GM21576 (cell line): ENCODE results near the gene MTMR3.

Experiments
- ATAC-seq: cut with Tn5 transposase; IDR thresholded peaks from one replicate; pipeline ENCODE4 v1.9.1; 2021; ENCODE audit warnings: mild to moderate bottlenecking, moderate library complexity; ENCODE audit not compliant: unreplicated experiment

MTMR3 gene

GRCh38 chr22:29914165-29914564 lies 31.2 kb downstream of the MTMR3 start:
- ATAC-seq, result no peak

DNA sequence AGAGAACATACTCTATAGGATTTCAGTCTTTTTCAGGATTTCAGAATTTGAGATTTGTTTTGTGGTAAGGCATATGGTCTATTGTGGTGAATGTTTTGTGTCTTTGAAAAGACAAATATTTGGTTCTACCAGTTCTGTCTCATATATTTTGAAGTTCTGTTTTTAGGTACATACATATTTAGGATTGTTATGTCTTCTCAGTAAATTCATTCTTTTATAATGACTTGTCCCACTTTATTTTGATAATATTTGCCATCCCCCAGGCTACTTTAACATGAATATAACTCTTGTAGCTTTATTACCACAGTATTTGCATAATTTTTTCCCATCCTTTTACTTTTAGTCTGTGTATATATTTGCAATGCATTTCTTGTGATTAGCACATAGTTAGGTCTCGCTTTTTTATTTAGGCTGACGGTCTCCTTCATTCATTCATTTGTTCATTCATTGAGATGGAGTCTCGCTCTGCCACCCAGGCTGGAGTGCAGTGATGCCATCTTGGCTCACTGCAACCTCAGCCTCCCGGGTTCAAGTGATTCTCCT lies 32.1 kb downstream of the MTMR3 start:
- no peak for ATAC-seq

GRCh38 chr22:29916007-29916544 lies 33.1 kb downstream of the MTMR3 start:
- ATAC-seq, result no peak

DNA sequence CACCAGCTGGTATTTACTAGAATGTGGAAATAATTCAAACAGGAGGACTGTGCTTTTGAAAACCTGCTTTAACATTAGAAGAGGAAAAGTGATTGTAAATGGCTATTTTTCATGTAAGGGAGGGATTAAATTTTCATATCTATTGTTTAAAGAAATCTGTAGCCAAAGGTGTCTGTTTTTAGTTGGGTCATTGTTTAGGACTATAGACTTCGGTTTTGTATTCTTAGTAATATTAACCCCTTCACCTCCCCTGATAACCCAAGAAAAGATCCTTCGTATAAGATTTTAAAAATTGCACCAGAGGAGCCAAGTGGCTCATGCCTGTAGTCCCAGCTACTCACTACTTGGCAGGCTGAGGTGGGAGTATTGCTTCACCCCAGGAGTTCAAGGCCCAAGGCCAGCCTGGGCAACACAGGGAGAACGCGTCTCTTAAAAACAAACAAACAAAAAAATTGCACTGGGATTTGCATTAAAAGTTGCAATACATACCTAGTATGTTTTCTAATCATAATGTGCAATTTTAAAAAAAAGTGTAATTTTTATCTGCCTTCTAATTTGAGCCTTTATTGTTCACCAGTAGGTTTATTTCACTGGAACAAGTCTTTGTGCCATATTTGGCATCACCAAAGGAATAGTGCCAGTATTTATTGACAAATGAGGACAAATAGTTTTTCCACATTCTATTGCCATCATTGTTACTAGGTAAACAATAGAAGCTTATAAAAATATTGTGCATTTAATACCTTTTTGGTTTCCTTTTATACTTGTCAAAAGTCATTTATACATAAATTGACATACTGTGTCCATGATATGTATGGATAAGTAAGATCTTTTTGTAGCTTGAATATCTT lies 34.3 kb downstream of the MTMR3 start:
- no peak for ATAC-seq

DNA sequence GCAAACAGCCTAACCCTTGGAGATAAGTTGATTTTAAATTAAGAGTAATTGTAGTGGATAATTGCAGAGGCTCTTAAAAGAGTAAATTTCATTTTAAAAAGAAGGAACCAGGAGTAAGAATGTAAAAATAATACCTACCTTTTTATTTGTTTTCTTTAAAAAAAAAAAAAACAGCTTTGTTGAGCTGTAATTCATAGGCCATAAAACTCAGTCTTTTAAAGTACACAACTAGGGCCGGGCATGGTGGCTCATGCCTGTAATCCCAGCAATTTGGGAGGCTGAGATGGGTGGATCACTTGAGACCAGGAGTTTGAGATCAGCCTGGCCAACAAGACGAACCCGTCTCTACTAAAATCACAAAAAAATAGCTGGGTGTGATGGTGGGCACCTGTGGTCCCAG lies 42.4 kb downstream of the MTMR3 start:
- ATAC-seq, result no peak

- ATAC-seq, result no peak
Measured at GRCh38 chr22:29926057-29926456, 43.1 kb downstream of the MTMR3 start.

DNA sequence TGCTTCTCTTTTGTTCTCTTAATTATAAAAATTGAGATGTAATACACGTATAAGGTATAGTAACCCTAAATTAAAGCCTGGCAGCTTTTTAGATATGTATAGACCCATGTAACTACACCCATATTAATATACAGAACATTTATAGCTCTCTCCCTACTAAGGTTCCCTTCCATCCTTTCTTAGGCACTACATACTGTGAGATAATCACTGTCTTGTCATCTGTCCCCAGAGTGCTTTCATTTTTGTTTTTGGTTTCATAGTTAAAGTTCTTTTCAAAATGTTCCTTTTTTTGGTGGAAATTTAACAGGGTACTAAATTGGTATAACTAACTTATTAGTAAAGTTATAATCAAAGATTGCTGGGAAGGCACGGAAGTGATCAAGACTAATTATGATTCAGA lies 49.2 kb downstream of the MTMR3 start:
- ATAC-seq, result no peak

GRCh38 chr22:29933619-29934018 lies 50.6 kb downstream of the MTMR3 start:
- no peak for ATAC-seq

DNA sequence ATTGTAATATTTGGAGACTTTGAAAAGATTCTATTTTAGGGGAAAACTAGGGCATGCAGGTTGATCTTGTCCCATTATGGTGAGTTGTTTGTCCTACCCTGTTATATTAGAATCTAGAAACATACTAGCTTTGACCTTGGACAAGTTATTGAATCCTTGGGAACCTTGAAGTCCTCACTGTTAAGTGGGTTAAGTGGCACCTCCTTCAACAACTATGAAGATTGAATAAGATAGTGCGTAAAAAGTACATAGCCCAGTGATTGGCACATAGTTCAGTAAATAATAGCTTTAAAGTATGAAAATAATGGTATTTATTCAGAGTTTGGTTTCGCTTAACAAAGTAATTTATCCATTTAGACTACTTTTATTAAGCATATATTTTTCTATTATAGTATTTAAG lies 51.6 kb downstream of the MTMR3 start:
- no peak for ATAC-seq

GRCh38 chr22:29936186-29936585 lies 53.2 kb downstream of the MTMR3 start:
- ATAC-seq, result no peak

- ATAC-seq, result no peak
Measured at GRCh38 chr22:29937940-29938693, 55.1 kb downstream of the MTMR3 start.

GRCh38 chr22:29940526-29940925 lies 57.6 kb downstream of the MTMR3 start:
- ATAC-seq, result no peak

- no peak for ATAC-seq
Measured at GRCh38 chr22:29944339-29944738, 61.4 kb downstream of the MTMR3 start.

GRCh38 chr22:29945435-29945834 lies 62.5 kb downstream of the MTMR3 start:
- ATAC-seq, result no peak

- no peak for ATAC-seq
Measured at GRCh38 chr22:29946220-29946619, 63.2 kb downstream of the MTMR3 start.

GRCh38 chr22:29947410-29948384 lies 64.7 kb downstream of the MTMR3 start:
- ATAC-seq, result no peak

DNA sequence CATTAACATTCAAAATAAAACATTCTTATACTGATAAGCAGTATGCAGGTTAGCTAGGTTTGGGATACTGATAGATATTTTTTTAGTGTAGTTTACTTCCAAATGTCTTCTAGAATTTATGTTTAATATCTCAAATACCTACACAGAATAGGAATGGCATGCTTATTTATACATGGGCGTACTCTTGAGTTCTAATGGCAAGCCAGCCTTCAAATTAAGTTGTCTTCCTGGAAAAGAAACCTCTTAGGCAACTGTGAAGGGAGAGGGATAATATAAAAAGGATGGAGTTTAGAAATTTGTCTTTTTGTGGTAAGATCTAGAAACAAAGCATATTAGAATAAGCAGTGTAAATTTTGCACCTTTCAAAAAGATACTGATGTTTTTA lies 65.4 kb downstream of the MTMR3 start:
- no peak for ATAC-seq

- ATAC-seq, result no peak
Measured at GRCh38 chr22:29949872-29950271, 66.9 kb downstream of the MTMR3 start.

GRCh38 chr22:29951791-29952413 lies 68.9 kb downstream of the MTMR3 start:
- no peak for ATAC-seq

DNA sequence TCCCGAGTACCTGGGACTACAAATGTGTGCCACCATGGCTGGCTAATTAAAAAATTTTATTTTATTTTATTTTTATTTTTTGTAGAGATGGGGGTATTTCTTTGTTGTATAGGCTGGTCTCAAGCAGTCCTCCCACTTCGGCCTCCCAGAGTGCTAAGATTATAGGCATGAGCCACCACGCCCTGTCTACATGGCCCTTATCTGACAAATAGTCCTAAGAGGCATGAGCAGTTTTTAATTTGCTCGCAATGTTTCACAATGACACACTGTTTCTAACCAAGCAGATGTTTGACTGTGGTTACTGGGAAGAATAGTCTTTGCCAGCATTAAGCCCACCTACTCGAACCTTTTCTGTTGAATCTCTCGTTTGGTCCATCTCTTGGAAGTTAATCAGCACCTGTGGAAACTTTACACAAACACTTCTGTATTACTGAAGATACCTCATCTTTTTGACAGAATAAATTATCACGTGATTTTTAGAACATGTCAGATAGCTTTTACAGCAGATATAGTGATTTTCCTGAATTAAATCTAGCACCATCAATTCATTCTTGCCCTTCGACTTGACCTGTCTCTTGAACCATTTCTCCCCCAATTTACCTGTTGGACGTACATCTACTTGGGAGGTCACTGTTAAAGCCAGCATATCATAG lies 71.4 kb downstream of the MTMR3 start:
- ATAC-seq, result no peak
